ENCODE measurements around the gene RO60.

DNA sequence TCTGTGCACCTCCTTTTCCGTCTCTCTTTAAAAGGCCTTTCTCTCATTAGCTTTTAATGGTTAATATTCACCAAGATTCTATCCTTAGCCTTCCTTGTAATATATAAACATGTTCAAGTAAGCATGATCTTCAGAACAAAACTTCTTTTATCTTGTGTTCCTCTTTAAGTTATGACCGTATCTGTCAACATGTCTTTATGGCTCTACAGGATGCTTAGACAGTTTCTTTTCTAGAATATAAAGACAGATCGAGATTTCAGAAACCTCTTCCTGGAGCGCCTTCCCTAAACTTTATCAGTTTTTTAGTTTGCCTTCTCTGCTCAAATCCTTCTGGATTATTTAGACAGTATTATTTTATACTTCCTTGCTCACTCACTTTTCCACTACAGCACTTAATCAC lies 7.2 kb downstream of the RO60 start:
- TF ChIP-seq POLR2A (IDR thresholded peaks at IDR 0.05) (no peak), EP300 (IDR thresholded peaks at IDR 0.05) (no peak)
- TF ChIP-seq, protein P1, sequence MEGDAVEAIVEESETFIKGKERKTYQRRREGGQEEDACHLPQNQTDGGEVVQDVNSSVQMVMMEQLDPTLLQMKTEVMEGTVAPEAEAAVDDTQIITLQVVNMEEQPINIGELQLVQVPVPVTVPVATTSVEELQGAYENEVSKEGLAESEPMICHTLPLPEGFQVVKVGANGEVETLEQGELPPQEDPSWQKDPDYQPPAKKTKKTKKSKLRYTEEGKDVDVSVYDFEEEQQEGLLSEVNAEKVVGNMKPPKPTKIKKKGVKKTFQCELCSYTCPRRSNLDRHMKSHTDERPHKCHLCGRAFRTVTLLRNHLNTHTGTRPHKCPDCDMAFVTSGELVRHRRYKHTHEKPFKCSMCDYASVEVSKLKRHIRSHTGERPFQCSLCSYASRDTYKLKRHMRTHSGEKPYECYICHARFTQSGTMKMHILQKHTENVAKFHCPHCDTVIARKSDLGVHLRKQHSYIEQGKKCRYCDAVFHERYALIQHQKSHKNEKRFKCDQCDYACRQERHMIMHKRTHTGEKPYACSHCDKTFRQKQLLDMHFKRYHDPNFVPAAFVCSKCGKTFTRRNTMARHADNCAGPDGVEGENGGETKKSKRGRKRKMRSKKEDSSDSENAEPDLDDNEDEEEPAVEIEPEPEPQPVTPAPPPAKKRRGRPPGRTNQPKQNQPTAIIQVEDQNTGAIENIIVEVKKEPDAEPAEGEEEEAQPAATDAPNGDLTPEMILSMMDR (IDR thresholded peaks at IDR 0.05): no peak
